Cerebellar nuclear complex (tissue), 1 donor: ENCODE data around the gene GRP.

Experiments used
- DNase-seq, 2 experiments: peaks; one replicate each; lab custom pipeline; 2025; lab: John Stamatoyannopoulos, UW

The GRP gene

GRCh38 chr18:59267503-59268126, 47.7 kb downstream of the GRP start:
- no peak for DNase-seq

DNA sequence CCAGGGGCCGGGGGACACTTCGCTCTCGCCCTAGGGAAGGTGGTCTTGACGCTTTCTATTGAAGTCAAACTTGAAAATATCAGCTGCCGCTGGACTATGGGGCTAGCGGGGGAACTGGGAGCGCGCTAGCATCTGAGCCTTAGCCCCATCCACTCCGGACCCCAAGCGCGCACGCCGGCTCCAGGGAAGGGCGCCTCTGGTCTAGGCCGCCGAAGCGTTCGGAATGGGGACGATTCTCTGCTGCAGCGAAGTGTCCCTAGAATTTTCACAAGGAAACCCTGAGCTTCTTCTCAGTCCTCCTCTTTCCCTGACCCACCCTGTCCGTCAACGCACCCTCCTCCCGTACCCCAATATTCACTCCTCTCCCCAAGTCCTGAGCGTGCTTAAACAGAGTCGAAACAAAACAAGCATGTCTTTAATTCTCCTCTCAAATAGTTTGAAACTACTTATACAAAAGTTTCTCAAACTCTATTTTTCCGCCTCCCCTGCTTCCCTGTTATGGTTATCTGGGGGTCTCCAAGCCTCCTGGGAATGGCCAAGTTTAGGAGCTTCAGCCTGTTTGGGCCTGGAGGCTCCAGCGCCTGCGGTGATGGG, 48.3 kb downstream of the GRP start:
- DNase-seq = no peak

DNA sequence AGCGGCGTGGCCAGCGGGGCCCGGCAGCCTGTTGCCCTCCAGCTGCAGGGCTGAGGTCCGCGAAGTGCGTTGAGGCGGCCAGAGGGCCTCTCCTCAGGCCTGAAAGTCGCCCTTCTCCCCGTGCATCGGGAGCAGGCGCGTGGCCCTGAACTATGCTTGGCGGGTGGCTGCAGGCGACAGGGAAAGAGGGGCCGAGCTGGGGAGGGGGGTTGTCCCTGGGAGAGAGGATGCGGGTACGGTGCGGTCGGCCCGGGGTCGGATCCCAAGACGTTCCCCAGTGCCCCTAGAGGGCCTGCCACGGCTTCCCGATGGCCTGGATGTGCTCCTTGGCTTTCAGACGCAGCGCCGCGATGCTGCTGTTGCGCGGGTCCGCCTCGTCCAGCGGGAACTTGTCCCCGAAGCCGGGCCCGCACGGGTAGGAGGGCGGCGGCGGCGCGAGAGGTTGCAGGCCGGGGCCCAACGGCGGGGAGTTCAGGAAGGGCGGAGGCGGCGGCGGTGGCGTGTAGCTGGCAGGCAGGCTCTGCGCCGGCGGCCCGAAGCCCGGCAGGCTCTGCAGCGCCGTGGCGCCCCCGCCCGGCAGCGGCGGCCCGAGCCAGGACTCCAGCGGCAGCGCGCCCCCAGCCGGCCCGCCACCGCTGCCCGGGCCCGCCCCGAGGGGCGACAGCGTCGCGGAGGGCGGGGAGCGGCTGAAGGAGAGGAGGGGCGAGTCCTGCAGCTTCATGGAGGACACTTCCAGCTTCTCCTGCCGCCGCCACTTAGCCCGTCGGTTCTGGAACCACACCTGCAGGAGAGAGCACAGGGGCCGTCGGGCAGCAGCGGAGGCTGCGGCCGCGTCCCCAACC, 49.0 kb downstream of the GRP start:
- no peak for DNase-seq

- DNase-seq = no peak
Measured at GRCh38 chr18:59269563-59270119, 49.7 kb downstream of the GRP start.

GRCh38 chr18:59270689-59271257, 50.8 kb downstream of the GRP start:
- DNase-seq = no peak

DNA sequence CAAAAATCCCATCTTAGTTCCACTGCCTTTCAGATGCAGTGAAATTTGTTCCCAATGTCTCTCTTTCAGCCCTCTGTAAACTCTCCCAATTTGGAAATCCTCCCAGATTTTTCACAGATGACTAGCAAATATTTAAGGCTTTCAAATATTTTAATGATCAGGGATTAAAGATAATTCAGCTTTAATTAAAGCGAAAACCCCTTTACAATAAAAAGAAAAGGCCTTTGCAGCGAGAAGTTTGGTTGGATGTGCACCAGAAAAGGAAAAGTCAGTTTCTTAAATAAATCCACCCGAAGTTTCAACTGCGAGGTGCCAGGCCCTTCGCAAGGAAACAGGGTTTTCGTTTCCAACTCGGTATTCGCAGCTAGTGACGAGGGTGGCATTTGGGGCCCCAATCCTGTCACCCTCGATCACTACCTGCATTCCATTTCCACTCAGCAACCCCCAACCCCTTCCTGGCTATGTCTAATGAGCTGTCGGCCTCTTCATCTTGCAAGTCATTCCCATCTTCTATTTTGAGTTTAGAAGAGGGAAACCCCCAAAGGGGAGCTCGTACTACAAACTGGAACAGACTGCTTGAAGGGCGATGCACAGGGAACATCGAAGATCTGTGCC, 51.8 kb downstream of the GRP start:
- DNase-seq = no peak

DNA sequence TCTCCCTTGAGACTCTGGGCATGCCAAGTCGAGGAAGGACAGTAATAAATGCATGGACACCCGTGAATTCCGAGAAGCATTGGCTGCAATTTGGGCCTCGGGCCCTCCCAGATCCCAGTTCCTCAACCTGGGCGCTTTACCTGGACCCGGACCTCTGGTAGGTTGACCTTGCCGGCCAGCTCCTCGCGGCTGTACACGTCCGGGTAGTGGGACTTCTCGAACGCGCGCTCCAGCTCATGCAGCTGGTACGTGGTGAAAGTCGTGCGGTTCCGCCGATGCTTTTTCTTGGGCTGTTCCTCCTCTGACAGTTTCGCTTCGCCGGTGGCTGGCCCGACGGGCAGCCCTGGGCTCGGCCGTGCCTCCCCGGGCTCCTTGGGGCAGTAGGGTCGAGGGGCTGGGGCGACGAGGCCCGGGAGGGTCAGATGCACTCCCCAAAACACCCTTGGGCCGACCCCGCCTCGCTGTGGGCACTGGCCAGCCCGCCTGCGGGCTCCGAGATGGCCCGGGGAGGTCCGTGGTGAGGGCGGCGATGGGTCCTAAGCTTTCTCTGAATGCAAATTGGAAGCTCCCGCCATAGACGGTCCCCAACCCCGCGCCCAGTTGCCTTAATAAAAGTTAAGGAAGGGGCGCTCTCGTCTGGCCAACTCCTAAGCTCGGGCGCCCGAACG, 52.4 kb downstream of the GRP start:
- DNase-seq = no peak

DNA sequence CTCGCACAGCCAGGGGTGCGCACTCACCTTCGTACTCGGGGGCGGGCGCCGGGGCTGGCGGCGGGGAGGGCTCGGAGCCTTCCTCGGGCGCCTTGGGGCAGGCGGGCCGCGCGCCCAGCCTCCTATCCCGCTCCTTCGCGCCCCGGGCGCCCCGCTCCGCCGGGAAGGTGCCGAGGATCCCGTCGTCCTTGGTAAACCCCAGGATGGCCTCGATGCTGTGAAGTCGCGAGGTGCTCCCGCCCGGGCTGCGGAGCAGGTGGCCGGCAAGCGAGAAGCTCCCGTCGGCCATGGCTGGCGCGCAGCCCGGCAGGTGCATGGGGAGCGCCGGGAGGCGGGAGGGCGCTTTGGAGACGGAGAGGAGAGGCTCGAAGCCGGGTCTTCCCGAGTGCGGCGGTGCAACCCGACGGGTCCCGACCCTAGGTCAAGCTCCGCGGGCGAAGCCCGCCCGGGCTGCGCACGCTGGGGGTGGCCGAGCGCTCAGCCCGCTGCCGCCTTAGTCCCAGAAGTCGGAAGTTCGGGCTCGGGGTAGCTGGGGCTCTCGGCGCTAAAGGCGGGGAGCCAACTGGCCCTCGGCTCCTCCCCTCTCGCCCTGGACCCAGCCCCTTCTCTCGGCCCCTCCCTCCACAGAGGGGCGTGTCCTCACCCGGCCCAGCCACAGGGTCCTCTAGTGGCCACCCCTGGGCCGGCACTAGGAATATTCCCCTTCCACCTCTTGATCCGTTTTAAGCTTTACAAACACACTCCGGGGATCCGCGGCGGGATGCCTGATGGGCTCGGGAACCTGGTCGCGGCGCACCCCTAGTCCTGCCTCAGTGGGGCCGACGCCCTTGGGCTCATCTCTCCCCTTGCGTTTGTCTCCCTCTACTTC, 53.2 kb downstream of the GRP start, which contains the start of gene RAX:
Gene RAX, minus strand, starts transcription at position 564 of the 868 bp plus-strand sequence. Its CDS starts 248 bp downstream, at position 316.
- DNase-seq = no peak

DNA sequence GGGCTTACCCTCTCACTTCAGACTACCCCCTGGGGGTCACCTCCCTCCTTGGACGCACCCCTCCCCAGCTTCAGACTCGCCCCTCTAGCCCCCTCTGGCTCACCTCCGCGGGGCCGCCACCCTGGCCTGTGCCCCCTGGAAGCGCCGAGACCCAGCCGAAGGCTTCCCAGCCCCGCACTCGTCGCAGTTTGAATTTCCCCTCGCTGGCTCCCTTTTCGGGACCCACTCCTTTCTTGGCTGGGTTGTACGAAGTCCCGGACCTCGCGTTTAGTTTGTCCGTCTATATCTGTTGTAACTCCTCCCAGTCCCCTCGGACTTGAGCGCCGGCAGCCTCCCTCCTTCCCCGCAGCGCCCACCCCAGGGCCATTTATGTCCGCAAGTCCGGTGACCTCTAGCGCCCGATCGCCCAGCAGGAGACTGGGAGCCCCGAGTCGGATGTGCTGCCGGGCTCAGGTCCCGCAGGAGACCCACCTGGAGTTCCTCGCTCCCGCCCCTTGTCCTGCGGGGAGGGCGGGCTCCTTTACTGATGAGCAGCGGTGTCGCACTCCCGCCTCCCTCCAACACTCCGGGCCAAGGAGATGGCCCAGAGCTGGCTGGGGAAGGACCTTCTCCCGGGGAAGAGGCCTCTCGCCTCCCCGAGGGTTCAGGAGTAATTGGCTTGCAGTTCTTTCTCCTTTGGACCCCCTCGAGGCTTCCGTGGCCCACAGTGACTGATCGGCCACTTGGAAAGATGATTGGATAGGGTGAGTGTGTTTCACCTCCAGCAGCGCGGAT, 54.0 kb downstream of the GRP start:
- no peak for DNase-seq

- DNase-seq = no peak
Measured at GRCh38 chr18:59274533-59274928, 54.6 kb downstream of the GRP start.

DNA sequence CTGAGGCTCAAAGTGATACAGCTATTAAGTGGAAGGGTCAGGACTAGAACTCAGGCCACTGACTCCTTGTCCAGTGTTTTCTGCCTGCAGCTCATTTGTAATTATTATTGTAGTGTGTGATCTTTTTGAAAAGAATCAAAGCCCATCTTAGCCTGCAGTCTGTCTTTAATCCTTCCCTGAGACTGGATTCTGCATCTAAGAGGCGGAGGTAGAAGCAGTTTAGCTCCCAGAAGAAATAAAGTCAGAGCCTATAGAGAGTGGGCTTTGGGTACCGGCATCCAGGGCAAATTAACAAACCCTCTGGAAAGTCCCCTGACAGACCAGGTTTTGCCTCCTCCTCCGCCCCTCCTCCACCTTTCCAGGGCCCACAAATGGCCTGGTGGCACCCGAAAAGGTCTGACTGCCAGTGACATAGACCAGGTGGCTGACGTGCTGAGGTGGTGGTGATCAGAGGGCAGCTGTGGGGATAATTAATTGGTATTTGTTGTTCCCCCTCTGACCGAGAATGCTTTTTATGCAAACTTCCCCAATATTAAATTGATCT, 55.5 kb downstream of the GRP start:
- no peak for DNase-seq

DNA sequence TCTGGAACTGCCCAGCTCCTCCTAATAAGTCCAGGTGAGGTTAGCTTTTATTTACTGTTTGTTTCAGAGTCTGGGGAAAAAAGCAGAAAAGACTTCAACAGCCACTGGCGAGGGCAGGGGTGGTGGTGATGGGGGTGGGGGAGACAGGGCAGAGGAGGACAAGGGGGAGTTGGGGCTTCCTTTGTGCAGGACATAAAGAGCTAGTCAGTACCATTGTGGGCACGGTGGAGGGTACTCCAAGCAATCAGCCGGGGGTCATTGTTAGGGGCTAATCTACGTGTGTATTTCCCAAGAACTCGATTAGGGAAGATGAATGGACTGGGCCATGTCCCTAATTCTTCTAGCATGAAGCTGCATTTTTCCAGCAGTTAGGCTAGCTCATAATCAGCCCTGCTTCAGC, 56.1 kb downstream of the GRP start:
- no peak for DNase-seq

GRCh38 chr18:59278793-59279192, 58.8 kb downstream of the GRP start:
- no peak for DNase-seq

DNA sequence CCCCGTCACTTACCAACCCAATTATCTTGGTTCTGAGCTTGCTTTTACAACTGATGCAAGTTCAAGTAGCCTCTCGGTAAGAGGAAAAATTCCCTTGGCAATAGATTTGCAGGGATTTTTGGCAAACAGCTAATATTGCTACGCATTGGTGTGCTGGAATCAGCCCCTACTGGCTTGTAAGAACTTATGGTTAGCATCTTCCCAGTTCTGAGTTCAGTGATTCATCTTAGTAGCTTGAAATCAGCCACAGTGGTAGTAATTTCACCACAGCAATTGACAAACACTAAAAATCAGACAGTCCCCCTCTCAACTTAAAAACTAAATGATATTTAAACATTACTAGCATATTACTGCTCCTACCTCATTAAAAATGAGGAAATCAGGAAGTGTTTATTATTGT, 59.2 kb downstream of the GRP start:
- no peak for DNase-seq

DNA sequence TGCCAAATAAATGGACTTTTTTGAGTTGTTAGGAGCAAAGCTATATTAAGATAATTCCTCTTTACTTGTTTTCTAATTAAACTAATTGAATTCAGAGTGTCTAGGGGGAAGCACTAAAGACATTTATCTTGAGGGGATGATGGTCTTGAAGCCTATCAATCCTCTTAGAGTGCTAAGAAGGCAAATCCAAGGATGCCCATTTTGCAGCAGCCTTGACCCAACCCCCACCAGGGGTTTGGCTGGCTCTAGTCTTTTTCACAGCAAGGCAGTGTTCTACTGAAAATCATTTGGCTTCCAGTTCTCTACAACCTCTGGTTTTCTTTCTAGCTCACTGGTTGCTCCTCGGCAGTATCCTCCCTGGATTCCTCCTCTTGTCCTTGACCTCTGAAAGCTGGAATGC, 59.8 kb downstream of the GRP start:
- DNase-seq = no peak
